Large intestine (tissue), 3 donors: ENCODE measurements around the gene HLCS. TPM values are rescaled to one million over a fixed set of nuclear protein-coding genes. Genes with fewer than 3 reads are reported as not detected.
A peak's percentile ranks its signal among the peaks of the same experiment; 100 is the strongest.

ENCODE experiments used
- DNase-seq, 2 donors: peaks; one replicate each; pipeline versions ENCODE4 v3.0.0 to v3.0.0-alpha.2; 2013
- H3K27ac ChIP-seq: one replicate; pipeline ENCODE4 v1.5.1; 2013; ENCODE audit warnings: low read length
- H3K27me3 ChIP-seq: 2 replicates; pipeline ENCODE4 v1.6.1; 2013; ENCODE audit warnings: low read length; ENCODE audit not compliant: control insufficient read depth, insufficient read depth
- H3K36me3 ChIP-seq: 2 replicates; pipeline ENCODE4 v1.6.1; 2013; ENCODE audit warnings: low read length; ENCODE audit not compliant: control insufficient read depth, insufficient read depth
- H3K4me1 ChIP-seq: one replicate; pipeline ENCODE4 v1.6.1; 2013; ENCODE audit warnings: low read length; ENCODE audit not compliant: control insufficient read depth, insufficient read depth
- H3K4me3 ChIP-seq: one replicate; pipeline ENCODE4 v1.5.1; 2013; ENCODE audit warnings: low read length
- H3K9me3 ChIP-seq: one replicate; pipeline ENCODE4 v1.6.1; 2013; ENCODE audit warnings: mild to moderate bottlenecking, low read depth, low read length, moderate library complexity; ENCODE audit not compliant: control insufficient read depth
- WGBS: methylation state at CpG from one replicate; pipeline ENCODE4 v1.1.5; 2013; ENCODE audit warnings: low lambda C conversion rate; ENCODE audit not compliant: insufficient coverage; 5-methylcytosine and 5-hydroxymethylcytosine counted together
- polyA plus RNA-seq: library from polyadenylated mRNA; unstranded; fragments of 120-200 nt; gene quantifications from one replicate; pipeline ENCODE4 v1.2.1, GENCODE V29; 2013

The HLCS gene
- polyA plus RNA-seq, 1 donor: 12.5 TPM

- no peak overlapping the region for H3K27ac ChIP-seq
- WGBS: no CpG with 5 or more reads among the region's 11 CpGs
- no peak overlapping the region for H3K4me3 ChIP-seq
- H3K27me3 ChIP-seq: no peaks in the 10 kb centered on the region
- H3K4me1 ChIP-seq: no peaks in the 10 kb centered on the region
- H3K9me3 ChIP-seq: no peaks in the 10 kb centered on the region
- peaks cover 8% of the 10 kb centered on the region for H3K36me3 ChIP-seq
- DNase-seq: no peak
These were observed 204.8 kb downstream of the HLCS start for GRCh38 chr21:36761685-36762084.

GRCh38 chr21:36759348-36760083, 207.0 kb downstream of the HLCS start:
- Histone ChIP-seq H3K9me3 (no peaks in the 10 kb centered on the region), H3K27ac (no peak overlapping the region), H3K4me1 (no peaks in the 10 kb centered on the region), H3K36me3 (peaks cover 9% of the 10 kb centered on the region), H3K27me3 (no peaks in the 10 kb centered on the region), H3K4me3 (no peak overlapping the region)
- WGBS: 100% methylated on average over 1 of the region's 12 CpGs
- no peak for DNase-seq

DNA sequence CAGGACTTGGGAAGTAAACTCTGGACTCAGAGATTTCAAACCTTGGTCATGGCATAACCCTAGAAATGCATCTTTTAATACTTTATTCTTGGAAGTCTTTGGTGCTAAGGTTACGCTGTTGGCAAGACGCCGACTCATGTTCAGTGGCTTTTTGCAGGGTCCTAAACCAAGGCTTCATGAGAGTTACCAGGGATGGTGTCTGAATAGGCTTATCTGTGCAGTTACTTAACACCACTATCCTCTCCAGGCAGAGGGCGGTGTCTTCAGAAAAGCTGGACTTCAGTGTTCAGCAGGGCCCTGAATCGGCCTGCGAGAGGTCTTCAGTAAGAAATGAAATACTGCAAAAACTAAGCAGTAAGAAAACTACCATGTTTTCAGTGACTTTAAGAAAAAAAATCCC, 209.3 kb downstream of the HLCS start:
- H3K36me3 ChIP-seq: peaks cover 14% of the 10 kb centered on the region
- no CpG with 5 or more reads among the region's 6 CpGs for WGBS
- no peak for DNase-seq
- H3K27me3 ChIP-seq: no peaks in the 10 kb centered on the region
- no peak overlapping the region for H3K4me3 ChIP-seq
- H3K4me1 ChIP-seq: no peaks in the 10 kb centered on the region
- no peaks in the 10 kb centered on the region for H3K9me3 ChIP-seq
- no peak overlapping the region for H3K27ac ChIP-seq

DNA sequence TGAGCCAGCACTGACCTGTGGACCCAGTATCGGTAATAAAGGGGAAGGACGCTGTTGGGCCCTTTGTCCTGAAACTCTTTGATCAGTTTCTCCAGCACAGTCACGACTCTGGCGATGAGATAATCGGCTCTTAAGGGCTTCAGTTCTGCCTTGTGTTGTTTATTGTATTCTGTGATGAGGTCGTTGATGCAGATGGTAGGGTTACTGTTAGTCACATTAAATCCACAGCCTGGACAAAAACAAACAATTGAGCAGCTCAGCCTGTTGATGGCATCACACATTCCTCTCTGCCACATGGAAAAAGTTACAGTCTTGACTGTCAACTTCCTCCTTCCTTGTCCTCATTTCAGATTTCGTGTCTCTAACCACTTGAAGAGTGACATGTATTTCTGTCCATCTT, 209.9 kb downstream of the HLCS start:
- no peak for DNase-seq
- H3K36me3 ChIP-seq: peaks cover 13% of the 10 kb centered on the region
- H3K4me1 ChIP-seq: no peaks in the 10 kb centered on the region
- H3K9me3 ChIP-seq: no peaks in the 10 kb centered on the region
- no peaks in the 10 kb centered on the region for H3K27me3 ChIP-seq
- H3K27ac ChIP-seq: no peak overlapping the region
- 89% methylated on average over 1 of the region's 7 CpGs for WGBS
- H3K4me3 ChIP-seq: no peak overlapping the region

- no peak overlapping the region for H3K4me3 ChIP-seq
- DNase-seq: no peak
- 100% methylated on average over 1 of the region's 22 CpGs for WGBS
- H3K9me3 ChIP-seq: no peaks in the 10 kb centered on the region
- H3K27me3 ChIP-seq: no peaks in the 10 kb centered on the region
- H3K27ac ChIP-seq: no peak overlapping the region
- H3K36me3 ChIP-seq: peaks cover 10% of the 10 kb centered on the region
- no peaks in the 10 kb centered on the region for H3K4me1 ChIP-seq
These were observed 212.1 kb downstream of the HLCS start for GRCh38 chr21:36754241-36754898.

GRCh38 chr21:36753556-36753955, 212.9 kb downstream of the HLCS start:
- DNase-seq: no peak
- Histone ChIP-seq H3K4me1 (no peaks in the 10 kb centered on the region), H3K27ac (no peak overlapping the region), H3K36me3 (peaks cover 10% of the 10 kb centered on the region), H3K27me3 (peaks cover 6% of the 10 kb centered on the region), H3K4me3 (no peak overlapping the region), H3K9me3 (no peaks in the 10 kb centered on the region)
- no CpG with 5 or more reads among the region's 3 CpGs for WGBS

DNA sequence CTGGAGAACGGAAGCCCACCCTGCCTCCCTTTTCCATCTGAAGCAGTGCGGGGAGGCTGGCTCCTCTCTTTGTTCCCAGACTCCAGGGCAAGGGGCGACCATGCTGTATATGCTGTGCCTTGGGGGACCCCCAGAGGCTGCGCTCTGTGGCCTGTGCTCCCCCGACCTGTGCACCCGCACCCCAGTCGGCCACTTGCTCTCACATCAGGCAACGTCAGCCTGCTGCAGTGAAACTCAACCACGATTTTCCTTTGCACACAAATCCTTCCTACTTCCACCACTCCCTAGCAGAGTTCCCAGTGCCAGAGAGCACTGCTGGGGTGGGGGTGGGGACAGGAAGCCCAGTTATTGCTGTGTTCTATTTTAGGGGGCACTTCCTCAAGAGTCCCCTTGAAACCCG, 215.1 kb downstream of the HLCS start:
- no CpG with 5 or more reads among the region's 10 CpGs for WGBS
- no peak overlapping the region for H3K27ac ChIP-seq
- no peak overlapping the region for H3K4me3 ChIP-seq
- H3K9me3 ChIP-seq: no peaks in the 10 kb centered on the region
- peaks cover 20% of the 10 kb centered on the region for H3K27me3 ChIP-seq
- H3K36me3 ChIP-seq: peaks cover 10% of the 10 kb centered on the region
- DNase-seq: no peak
- H3K4me1 ChIP-seq: no peaks in the 10 kb centered on the region

- peaks cover 10% of the 10 kb centered on the region for H3K36me3 ChIP-seq
- no peak for DNase-seq
- no peak overlapping the region for H3K27ac ChIP-seq
- H3K4me1 ChIP-seq: no peaks in the 10 kb centered on the region
- H3K27me3 ChIP-seq: peaks cover 26% of the 10 kb centered on the region
- no peak overlapping the region for H3K4me3 ChIP-seq
- WGBS: 100% methylated on average over 2 of the region's 2 CpGs
- no peaks in the 10 kb centered on the region for H3K9me3 ChIP-seq
These were observed 215.9 kb downstream of the HLCS start for GRCh38 chr21:36750576-36750959.

- Histone ChIP-seq H3K36me3 (peaks cover 10% of the 10 kb centered on the region), H3K4me1 (no peaks in the 10 kb centered on the region), H3K4me3 (no peak overlapping the region), H3K9me3 (no peaks in the 10 kb centered on the region), H3K27me3 (peaks cover 31% of the 10 kb centered on the region), H3K27ac (no peak overlapping the region)
- DNase-seq: peak; percentile 40 to 41
- no CpG with 5 or more reads among the region's 14 CpGs for WGBS
These were observed 216.4 kb downstream of the HLCS start for GRCh38 chr21:36749935-36750575.

GRCh38 chr21:36747815-36748383, 218.6 kb downstream of the HLCS start:
- H3K4me1 ChIP-seq: no peaks in the 10 kb centered on the region
- H3K27ac ChIP-seq: no peak overlapping the region
- no CpG with 5 or more reads among the region's 80 CpGs for WGBS
- peak; percentile 48 to 65 for DNase-seq
- H3K4me3 ChIP-seq: no peak overlapping the region
- no peaks in the 10 kb centered on the region for H3K9me3 ChIP-seq
- H3K27me3 ChIP-seq: peaks cover 35% of the 10 kb centered on the region
- peaks cover 4% of the 10 kb centered on the region for H3K36me3 ChIP-seq
